Fibroblast of mammary gland (primary cell): ENCODE results near the gene FAU.

ENCODE experiments used
- DNase-seq: peaks from one replicate; pipeline ENCODE4 v3.0.0-alpha.2; 2010; ENCODE audit warnings: low read depth
- H3K4me3 ChIP-seq: 2 replicates; pipeline ENCODE4 v1.5.1; 2011; ENCODE audit warnings: low read depth, mild to moderate bottlenecking, low read length, moderate library complexity; ENCODE audit not compliant: control insufficient read depth
- CTCF ChIP-seq: conservative IDR thresholded peaks from 2 replicates; pipeline ENCODE4 v1.5.1; 2011; ENCODE audit warnings: low read depth, low read length, inconsistent platforms; ENCODE audit not compliant: control insufficient read depth, insufficient read depth

FAU gene

GRCh38 chr11:65113839-65114238, 8.1 kb downstream of the FAU start:
- no peak for DNase-seq
- no peak overlapping the region for H3K4me3 ChIP-seq
- TF ChIP-seq CTCF = no peak

- no peak for DNase-seq
- no peak overlapping the region for H3K4me3 ChIP-seq
- TF ChIP-seq CTCF = no peak
These were observed 8.6 kb downstream of the FAU start for GRCh38 chr11:65113361-65113756.

- no peak for DNase-seq
- H3K4me3 ChIP-seq = peak overlapping the region; percentile 37
- no peak for TF ChIP-seq CTCF
These were observed 9.2 kb downstream of the FAU start for GRCh38 chr11:65112546-65113360.

- peak within 1 kb of the TSS; percentile 49 for H3K4me3 ChIP-seq
- no peak for TF ChIP-seq CTCF
- peak; percentile 81 for DNase-seq
These were observed 10.0 kb downstream of the FAU start, which contains the start of gene TM7SF2 for GRCh38 chr11:65111744-65112545. Gene TM7SF2 (plus strand): TSS chr11:65111872. CDS start chr11:65112016, 144 bp downstream.

GRCh38 chr11:65111159-65111743, 10.7 kb downstream of the FAU start:
- no peak for TF ChIP-seq CTCF
- H3K4me3 ChIP-seq = no peak overlapping the region
- DNase-seq = no peak

- no peak overlapping the region for H3K4me3 ChIP-seq
- DNase-seq = peak; percentile 74
- TF ChIP-seq CTCF = peak; percentile 90
These were observed 11.5 kb downstream of the FAU start for GRCh38 chr11:65110354-65110861.
